Activated CD8-positive, alpha-beta memory T cell treated with anti-CD3 and anti-CD28 coated beads, Interleukin-2, amount 50 U/mL, for 24 hours (primary cell): Measurements from ENCODE around the gene SLITRK5.

Experiments used
- DNase-seq: peaks from one replicate; pipeline ENCODE4 v3.0.0-alpha.2; 2020; ENCODE audit errors: extremely low read depth

The SLITRK5 gene

DNA sequence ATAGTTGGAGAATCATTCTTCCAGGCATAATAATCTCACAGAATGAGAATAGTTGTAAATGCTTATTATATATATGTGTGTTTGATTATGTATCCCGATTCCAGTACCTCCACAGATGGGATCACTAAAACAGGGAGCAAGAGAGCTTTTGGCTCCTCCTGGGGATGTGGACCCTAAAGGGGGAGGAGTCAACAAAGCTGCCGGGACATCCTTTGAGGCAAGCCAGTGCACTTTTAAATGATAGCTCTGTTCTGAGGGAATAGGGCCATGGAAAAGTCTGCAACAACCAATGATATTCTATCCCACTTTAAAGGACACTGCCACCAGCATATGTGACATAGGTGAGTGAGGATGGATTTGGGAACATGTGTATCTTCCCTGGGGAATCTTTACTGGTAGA lies 40.8 kb downstream of the SLITRK5 start:
- no peak for DNase-seq
